GM18861 (cell line): ENCODE measurements around the gene ASGR1.

Experiments
- ATAC-seq: cut with Tn5 transposase; IDR thresholded peaks from one replicate; pipeline ENCODE4 v1.9.1; 2021; ENCODE audit not compliant: unreplicated experiment

Gene ASGR1

DNA sequence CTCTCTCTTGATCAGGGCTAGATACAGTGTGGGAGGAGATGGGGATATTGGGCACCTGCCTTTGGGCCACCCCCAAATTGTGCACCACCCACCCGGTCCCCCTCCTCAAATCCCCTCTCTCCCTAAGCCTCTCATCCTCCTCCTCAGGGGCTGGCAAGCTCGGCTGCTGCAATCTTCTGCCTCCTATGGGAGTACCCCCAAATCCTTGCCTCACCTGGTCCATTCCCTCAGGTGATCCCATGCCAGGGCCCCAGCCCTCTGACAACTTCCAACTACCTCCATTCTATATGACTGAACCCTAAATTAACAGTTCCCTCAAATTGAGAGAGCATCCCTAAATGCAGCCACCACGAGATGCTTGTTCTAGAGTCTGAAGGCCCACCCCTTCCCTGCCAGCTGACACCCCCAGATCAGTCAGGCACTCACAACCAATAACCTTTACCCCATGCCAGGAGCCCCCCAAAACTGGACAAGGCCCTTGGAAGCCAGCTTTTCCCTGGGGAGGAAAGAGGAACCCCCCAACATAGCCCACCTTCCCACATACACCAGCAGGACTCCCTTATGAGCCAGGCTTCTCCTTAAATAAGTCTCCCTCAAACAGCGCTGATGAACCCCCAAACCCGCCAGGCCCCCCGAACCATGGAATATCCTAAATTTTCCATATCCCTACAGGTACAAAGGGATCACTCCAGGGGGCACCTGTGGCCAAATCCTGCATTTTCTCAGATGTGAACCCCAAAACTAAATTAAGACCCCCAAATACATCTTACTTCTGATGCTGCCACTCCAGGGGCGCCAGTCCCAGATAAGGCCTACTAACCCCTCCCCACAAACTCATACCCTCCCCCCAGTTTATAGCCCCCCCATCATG lies 37.3 kb upstream of the ASGR1 start:
- no peak for ATAC-seq

DNA sequence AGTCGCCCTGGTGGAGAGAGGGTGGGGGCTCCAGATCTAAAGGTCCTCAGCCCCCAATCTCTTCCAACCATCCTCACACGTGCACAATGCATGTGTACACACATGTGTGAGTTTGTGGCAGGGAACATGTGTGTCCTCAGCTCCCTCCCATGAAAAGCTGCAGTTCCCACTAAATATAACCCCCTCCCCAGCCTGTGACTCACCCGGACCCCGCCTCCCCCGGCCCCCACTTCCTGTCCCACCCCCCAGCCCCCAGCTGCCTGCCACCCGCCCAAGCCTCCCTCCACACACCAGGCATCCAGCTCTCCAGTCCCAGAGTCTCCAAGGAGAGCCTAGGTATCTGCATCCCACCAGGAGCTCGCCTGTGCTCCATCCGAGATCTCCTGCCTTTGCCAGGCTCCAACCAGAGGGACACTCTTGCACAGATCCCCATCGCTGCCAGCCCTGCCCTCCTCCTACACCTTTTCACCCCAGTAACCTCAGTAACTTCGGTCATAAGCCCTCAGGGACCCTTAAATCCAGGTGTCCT lies 36.5 kb upstream of the ASGR1 start:
- ATAC-seq, result no peak

DNA sequence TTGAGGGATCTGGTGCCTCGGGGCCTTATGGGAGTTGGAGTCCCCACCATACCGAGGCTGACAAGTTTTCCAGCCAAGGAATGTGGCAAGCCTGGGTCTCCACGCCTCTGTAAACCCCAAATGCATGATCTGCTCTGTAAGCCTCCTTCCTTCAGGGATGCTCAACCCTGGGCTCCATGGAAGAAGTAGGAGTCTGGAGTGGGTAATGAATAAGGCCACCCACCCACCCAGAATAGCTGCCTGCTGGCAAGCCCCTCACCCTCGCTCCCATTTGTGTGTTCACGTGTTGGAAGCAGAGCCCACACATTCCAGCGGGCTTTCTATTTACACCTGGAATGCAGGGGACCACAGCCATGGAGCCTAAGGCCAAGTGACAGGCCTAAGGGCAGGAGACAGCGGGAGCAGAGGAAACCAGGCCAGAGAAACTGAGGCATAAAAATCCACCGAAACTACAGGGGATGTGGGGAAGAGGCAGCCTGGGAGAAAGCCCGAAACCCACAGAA lies 36.0 kb upstream of the ASGR1 start:
- ATAC-seq, result no peak

DNA sequence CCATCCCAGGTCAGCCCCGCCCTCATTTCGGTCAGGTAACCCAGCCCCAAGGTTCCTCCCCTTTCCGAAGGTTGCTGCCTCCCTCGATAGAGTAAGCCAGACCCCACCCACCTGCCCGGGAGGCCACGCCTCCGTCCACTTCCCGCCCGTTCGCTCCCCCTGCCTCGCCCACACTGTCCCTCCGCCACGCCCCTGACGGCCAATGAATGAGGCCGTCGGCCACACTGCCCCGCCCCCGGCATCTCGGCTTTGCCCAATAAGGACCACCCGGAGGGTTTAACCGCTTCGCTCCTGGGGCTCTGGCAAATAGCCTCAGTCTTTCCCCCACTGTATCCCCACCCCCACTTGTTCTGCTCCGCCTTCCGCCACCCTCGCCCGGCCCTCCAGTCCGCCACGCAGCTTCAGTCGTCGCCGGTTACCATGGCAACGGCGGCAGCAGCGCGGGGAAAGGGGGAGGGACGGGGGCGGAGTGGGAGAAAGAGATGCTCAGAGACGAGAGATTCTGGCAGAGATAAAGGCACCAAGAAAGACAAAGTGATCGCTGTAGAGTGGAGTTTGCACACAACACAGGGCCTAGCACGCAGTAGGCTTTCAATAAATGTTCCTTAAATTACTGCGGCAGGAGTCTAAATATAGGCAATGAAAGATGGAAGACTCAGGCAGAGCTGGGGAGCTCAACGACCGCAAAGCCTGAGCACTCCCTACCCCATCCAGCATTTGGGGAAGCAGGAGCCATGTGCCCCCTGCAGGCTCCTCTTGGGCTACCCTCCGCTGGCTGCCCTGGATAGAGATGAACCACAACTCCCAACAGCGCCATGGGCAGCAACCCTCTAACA lies 35.3 kb upstream of the ASGR1 start:
- ATAC-seq, result peak; percentile 70

DNA sequence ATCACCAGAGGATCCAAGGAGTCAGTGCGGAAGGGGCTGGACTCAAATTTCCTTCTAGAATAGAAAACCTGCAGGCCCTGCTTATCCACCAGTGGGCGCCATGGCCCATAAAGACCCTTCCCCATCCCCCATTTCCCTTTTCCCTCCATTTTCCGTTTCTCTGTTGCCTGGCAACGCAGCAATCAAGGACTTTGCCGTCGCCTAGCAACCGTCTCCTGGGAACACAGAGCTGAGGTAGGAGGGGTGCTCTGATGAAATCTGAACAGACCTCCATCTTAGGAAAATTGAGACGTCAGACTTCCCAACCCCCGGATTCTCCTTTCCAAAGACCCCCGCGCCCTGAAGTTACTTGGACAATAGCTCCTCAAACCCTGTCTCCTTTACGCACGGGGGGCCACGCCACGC lies 34.7 kb upstream of the ASGR1 start:
- ATAC-seq, result no peak

DNA sequence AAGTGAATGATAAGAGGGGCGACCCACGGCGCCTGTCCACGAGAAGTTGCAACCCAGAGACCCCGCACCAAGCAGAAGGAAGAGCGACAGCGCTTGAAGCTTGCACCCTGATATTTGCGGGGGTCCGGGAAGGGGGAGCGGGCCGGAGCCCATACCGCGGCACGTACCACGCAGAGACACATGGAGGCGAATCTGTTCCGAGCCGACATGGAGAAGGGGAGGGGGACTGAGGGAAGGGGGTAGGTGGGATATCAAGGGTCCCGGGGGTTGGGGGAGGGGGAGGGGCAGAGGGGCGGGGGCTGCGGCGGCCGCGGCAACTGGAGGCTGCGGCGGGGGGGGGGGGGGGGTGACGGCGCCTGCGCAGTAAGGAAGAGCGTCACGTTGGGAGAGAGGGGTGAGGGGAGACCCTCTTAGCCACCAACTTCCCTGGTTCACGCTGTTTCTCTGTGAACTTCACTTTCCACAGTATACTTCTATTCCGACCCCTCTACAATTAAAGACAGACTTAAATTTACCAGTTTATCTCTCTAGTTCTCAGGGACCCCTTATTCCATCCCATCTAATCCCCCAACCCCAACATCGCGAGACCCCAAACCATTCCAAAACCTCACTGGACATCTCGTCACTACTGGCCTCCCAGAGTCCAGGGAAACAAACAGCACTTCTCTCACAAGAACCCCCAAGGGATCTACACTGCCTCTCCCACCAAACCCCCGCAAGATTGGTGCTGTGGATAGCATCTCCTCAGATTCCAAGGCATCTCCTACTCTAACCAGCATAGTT lies 32.5 kb upstream of the ASGR1 start:
- ATAC-seq, result no peak

DNA sequence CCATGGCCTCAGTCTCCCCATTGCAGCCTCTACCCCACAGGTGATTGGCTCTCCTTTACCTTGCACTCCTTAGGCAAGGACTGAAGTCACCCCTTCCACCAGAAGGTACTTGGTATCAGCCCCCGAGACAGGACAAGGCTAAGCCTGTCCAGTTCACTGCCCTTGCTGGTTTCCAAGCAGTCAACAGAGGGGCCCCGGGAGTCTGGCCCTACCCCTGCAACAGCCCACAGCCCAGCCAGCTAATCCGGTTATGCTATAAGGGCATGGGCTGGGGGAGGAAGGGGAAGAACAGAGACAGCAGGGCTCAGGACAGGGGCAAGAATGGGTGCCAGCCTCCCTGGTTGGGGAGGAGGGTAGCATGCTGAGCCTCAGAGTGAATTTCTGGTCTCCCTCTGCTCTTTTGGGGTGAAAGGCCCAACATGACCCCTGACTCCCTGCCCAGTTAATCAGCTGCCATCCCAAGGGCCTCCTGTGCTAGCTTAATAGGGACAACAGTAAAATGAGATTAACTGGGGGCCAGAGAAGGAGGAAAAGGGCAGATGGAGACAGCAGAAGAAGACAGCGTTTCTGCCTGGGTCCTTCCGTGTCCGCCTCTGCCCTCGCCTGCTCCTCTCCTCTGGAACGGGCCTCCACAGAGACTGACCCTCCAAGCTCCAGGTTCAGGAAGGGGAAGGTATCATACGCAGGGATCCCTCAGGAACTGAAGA lies 29.7 kb upstream of the ASGR1 start:
- no peak for ATAC-seq

DNA sequence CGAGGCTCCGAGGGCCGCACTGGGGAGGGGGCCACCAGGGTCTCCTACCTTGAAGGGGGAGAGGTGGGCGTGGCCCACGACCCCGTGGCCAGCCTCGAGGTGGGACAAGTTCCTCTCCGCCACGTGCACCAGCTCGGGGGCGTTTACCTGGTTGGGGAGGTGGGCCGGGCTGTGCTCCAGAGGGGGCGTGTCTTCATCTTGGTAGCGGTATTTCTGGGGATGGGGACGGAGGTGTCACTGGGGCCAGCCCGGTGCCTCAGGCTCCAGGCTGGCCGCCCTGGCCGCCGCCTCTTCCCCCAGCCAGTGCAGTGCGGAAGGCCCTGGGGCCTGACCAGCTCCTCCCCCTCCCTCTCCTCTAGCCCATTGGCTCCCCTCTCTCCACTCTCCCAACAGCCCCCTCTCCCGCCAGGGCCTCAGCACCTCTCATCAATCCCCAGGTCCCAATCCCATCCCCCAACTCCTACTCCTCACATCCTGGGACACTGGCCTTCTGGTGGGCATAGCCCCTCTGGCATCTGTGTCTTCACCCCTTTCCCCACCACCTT lies 28.9 kb upstream of the ASGR1 start:
- no peak for ATAC-seq

DNA sequence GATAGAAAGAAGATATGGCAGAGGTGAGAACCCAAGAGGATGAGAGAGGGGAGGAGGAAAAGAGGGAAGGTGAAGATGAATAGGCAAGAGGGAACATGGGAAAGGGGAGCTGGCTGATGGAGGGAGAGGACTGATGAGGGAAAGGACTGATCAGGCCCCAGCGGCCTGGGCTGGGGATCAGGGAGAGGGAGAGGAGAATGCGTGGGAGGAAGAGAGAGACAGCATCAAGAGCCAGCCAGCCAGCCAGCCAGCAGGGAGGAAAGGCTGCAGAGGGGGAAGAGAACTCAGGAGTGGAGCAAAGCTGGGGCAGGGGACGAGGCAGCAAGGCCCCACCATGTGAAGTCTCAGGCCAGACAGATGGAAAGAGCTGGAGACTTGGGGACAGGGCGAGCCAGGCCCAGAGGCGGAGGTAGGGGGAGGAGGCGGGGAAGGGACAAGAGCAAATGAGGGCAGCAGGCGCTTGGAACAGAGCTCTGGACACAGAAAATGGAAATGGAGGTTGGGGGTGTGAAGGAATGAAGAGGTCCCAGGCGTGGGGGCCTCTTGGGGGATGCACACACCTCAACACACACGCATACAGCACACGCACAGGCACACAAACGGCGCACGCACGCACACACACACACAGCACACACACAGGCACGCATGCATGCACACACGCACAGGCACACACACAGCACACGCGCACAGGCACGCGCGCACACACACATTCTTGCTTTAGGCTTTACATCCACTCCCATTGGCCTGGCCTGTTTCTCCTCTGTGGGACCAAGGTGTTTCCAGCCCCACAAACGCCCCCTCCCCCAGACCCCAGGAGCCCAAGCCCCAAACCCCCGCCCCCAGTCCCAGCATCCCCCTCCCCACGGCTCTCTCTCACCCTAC lies 28.2 kb upstream of the ASGR1 start:
- ATAC-seq, result no peak

DNA sequence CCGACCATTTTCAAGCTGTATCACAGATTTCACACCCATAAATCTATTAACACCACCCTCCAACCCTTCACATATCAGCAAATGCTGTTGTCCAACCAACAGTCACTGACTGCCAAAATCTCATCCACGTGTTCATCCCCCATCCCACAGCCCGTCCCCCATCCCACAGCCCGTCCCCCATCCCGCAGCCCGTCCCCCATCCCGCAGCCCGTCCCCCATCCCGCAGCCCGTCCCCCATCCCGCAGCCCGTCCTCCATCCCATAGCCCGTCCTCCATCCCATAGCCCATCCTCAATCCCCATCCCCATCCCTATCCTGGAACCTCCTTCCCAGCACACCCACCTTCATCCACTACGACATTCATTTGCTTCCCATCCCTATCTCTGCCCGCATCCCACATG lies 26.4 kb upstream of the ASGR1 start:
- ATAC-seq, result no peak

DNA sequence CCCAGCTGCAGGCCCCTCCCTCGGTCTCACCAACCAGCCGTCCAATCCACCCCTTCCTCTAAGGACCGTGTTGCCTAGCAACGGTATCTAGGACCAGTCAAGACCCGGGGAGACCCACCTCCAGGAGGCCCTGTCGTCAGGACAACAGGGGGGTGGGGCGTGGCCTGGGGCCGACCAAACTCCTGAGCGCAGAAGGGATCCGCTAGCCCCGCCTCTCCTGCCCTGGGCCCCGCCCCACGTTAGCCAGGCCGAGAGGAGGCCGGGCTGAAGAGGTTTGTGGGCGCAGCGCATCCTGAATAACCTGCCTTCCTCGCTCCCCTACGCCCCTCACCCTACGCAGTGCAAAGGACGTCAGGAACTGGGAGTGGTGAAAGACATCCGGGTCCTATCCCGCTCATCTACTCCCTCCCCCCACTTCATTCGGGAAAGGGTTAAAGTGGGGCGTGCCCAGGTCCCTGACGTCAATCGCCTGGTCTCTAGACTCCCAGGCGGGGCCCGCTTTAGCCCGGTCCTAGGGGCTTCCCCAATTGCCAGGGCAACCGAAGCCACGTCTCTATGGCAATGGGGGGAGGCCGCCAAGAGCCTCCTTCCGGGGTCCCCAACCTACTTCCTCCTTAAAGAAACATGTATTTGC lies 25.8 kb upstream of the ASGR1 start:
- ATAC-seq, result peak; percentile 77

DNA sequence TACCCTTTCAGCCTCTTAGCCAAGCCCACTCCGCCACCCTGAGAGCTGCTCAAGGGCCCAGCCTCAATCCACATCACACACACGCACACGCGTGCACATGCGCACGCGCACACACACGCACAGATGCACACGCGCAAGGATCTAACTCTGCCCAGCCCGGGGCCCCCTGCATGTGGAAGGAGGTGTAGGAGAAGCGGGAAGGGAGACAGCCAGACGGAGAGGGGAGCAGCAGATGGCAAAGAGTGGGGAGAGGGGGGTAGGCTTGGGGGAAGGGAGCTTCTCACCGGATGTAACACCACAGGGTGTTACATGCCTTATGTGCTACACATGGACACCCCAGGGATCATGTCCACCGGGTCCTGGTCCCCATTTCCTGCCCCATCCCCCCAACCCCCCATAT lies 25.2 kb upstream of the ASGR1 start:
- no peak for ATAC-seq

DNA sequence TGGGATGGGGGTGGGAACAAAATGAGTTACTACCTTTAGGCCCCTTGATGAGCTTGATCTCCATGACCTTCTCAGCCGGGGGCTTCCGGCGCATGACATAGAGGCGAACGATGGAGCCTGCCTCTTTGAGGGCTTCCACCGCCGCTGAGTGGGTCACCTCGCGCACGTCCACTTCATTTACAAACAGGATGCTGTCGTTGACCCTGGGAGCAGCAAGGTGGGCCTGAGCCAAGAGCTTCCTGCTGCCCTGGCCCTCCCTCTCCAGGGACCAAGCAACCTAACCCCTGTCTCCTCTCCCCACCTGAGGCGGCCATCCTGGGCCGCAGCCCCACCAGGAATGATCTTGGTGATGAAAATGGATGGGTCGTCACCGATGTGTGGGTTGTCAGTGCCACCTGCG lies 24.2 kb upstream of the ASGR1 start:
- ATAC-seq, result no peak

DNA sequence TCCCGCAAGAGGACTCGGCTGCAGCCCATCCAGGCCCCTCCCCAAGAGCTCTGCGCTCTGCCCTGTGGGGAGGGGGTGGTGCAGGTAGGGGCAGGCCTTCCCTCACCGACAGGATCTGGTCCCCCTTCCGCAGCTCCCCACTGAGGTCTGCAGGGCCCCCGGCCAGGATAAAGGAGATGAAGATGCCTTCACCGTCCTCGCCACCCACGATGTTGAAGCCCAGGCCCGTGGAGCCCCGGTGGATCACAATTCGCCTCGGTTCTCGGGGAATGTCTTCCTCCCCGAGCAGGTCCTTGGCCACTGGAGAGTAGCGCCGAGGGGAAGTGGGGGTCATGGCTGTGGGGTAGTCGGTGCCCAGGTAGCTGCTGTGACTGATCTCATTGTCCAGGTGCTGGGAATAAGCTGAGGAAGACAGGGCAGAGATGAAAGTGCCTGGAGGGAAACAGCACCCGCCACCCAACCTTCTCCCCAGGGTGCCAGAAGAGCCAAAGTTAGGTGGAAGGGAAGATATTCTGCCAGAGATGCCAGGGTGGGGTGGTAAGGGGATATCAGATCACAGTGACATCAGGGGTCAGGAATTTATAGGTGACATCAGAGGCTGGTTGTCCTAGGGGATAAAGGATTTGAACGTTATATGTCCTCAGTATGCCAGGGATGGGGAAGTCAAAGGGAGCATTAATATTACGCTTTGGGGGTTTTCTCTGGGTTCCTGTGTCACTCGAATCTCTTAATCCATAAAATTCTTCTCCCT lies 17.7 kb upstream of the ASGR1 start:
- ATAC-seq, result no peak

DNA sequence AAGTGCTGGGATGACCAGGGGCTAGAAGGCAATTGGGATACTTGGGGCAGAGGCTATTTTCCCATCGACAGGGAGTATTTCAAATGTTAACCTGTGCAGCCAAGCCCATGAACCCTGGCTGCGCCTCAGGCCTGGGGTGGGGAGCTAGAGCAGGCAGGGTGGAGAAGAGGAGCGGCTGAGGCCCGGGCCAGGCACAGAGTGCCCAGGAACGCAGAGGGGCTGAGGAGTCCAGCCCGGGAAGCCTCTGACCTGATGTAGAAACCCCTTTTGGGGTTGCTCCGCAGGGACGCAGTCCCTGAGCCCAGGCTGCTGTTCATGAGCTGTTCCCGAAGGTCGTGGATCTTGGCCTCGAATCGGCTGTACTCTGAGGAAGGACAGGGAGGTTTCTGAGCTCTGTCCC lies 16.8 kb upstream of the ASGR1 start:
- no peak for ATAC-seq

DNA sequence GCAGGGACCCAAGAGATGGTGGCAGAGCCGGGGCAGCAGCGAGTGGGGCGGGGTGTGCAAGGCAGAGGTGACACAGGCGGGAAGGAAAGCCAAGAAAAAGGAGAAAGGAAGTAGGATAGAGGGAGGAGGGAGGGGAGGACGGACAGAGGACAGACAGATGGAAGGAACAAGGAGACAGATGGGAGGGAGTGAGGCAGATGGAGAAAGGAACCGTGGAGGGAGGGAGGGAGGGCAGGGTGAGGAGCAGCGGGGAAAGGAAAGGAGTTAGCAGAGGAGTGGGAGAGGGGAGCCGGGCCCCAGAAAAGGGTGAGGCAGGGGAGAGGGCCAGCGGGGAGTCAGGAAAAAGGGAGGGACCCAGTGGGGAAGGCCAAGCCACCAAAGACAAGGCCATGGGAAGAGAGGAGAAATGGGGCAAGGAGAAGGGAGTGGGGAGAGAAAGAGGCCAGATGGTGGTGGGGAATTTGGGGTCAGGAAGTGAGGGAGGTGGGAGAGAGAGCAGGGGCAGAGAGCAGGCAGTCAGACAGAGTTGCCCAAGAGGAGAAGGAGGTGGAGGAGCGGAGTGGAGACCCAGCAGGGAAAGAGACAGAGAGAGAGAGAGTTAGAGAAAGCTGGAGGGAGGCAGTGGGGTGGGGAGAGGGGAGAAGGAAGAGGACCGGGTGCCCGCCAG lies 13.2 kb upstream of the ASGR1 start:
- ATAC-seq, result no peak

DNA sequence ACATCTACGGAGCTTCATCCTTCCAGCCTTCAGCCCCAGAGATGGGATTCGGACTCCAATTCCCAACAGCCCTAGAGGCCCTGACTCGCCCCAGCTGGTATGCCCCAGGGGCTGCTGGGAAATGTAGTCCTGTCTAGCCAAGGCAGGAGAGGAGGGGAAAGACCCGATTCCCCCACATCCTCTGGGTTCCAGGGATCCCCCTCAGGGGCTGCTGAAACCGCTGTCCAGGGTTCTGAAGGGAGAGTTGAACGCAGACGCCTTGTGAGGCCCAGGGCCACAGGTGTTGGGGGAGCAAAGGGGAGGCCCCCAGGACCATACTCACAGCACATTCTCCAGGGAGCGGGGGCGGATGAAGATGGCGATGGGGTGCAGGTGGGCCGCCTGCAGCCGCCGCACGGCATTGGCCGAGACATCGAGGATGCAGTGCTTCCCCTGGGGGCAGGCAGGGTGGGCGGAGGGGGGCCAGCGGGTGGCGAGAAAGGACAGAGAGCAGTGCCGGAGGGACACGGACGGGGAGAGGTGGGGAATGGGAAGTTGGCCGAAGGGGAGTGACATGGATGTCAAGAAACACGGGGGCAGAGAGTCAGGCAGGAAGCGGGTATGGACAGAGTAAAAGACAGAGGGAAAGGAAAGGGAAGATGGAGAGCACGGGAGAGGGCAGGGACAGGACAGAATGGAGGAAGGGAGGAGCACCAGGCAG lies 12.6 kb upstream of the ASGR1 start:
- ATAC-seq, result no peak
